Mesothelial cell of epicardium (in vitro differentiated cells): ENCODE measurements around the gene LRRC37A. TPM values are rescaled to one million over a fixed set of nuclear protein-coding genes. Genes with fewer than 3 reads are reported as not detected.
"Not testable (repeated sequence)": the region's sequence is repeated elsewhere in the genome, so short reads cannot be mapped to it uniquely, and the experiment has no call there.

Experiments
- DNase-seq, 2 experiments: peaks; one replicate each; pipeline ENCODE4 v3.0.0; 2021; ENCODE audit warnings: low spot score in 2 of 2; ENCODE audit not compliant: unreplicated experiment in 2 of 2
- H3K27ac Mint-ChIP-seq: 2 replicates; pipeline ENCODE4 v1.8.0; 2021; ENCODE audit warnings: mixed read lengths
- H3K27me3 Mint-ChIP-seq: 2 replicates; pipeline ENCODE4 v1.8.0; 2021; ENCODE audit warnings: low read depth, mixed read lengths
- H3K36me3 Mint-ChIP-seq: 2 replicates; pipeline ENCODE4 v1.8.0; 2021; ENCODE audit warnings: mixed read lengths
- H3K4me1 Mint-ChIP-seq: 2 replicates; pipeline ENCODE4 v1.8.0; 2021; ENCODE audit warnings: mixed read lengths
- H3K4me3 Mint-ChIP-seq: 2 replicates; pipeline ENCODE4 v1.8.0; 2021; ENCODE audit warnings: mild to moderate bottlenecking, moderate library complexity, mixed read lengths
- H3K9me3 Mint-ChIP-seq: 2 replicates; pipeline ENCODE4 v1.8.0; 2021; ENCODE audit warnings: mixed read lengths
- total RNA-seq: library from RNA; stranded (reverse); gene quantifications from 3 replicates; pipeline ENCODE4 v1.2.1, GENCODE V29; 2021
- TF ChIP-seq, protein P1 (sequence below): fragments of 200-600 bp; sonication (generic); IDR thresholded peaks from one replicate; pipeline ENCODE4 v1.5.0; 2021; ENCODE audit warnings: antibody characterized with exemption; ENCODE audit not compliant: unreplicated experiment

The LRRC37A gene
- total RNA-seq, 1 donor from 2014 or later = 7.3 TPM

DNA sequence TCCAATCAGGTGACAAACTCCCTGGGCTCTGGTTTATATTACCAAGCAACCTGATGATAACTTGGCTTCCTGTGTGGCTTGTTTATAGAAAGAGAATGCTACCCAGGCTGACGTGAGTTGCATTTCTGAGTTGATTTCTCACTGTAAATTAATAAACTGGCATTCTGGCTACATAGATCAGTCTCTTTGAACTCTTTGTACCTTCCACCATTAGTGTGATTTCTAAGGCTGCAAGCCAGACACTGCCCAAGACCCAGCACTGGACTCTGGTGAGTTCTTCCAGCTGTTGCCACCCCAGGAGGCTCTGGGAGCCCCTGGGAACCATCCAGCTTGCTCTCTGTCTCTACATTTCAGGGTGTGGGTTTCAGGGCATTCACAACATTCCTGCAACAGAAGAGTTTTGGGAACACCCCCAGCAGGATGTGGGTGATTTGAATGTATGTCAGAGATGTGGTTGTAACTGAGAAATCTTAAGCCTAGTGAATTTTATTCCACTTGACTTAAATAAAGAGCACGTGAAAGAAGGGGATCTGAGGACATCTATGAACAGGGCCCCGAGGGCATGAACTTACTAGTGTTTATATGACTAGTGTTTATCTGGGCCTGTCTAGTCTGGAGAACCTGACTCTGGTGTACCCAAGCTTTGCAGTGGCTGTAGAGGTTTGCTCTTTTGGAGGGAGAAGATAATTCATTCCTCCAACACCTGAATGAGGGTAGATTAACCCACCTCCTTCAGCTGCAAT is 30.3 kb upstream of the LRRC37A start:
- H3K9me3 Mint-ChIP-seq = no peaks in the 10 kb centered on the region
- H3K36me3 Mint-ChIP-seq = peaks cover 5% of the 10 kb centered on the region
- peaks cover 16% of the 10 kb centered on the region for H3K4me1 Mint-ChIP-seq
- TF ChIP-seq, protein P1, sequence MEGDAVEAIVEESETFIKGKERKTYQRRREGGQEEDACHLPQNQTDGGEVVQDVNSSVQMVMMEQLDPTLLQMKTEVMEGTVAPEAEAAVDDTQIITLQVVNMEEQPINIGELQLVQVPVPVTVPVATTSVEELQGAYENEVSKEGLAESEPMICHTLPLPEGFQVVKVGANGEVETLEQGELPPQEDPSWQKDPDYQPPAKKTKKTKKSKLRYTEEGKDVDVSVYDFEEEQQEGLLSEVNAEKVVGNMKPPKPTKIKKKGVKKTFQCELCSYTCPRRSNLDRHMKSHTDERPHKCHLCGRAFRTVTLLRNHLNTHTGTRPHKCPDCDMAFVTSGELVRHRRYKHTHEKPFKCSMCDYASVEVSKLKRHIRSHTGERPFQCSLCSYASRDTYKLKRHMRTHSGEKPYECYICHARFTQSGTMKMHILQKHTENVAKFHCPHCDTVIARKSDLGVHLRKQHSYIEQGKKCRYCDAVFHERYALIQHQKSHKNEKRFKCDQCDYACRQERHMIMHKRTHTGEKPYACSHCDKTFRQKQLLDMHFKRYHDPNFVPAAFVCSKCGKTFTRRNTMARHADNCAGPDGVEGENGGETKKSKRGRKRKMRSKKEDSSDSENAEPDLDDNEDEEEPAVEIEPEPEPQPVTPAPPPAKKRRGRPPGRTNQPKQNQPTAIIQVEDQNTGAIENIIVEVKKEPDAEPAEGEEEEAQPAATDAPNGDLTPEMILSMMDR = no peak
- H3K4me3 Mint-ChIP-seq = peak overlapping the region; percentile 24
- H3K27ac Mint-ChIP-seq = no peak overlapping the region
- no peak for DNase-seq
- peaks cover 68% of the 10 kb centered on the region for H3K27me3 Mint-ChIP-seq

DNA sequence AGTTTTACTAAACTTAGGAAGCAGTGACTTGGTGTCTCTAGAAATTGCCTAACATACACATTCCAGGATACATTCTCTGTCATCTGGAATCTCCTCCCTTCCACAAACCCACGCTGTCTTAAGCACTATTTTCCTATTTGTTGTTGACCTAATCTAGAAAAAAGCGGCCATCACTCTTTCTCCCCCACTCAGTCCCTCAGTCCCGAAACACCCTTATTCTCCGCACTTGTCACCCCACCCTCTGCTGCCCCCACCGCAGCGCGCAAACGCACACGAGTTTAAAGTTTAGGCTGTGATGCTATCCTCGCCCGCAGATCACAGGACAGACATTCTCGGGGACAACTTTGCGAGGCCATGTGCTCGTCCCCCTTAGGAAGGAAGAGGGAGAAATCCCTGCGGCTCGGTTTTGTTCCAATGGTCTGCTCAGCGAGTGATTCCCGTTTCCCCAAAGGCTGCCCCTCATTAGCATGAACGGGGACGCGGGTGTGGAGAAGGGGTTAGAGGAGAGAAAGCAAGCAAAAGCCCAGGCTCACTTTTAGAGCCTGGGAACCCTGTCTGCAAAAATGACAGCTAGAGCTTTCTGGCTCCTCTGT is 28.8 kb upstream of the LRRC37A start:
- peaks cover 71% of the 10 kb centered on the region for H3K27me3 Mint-ChIP-seq
- peak in 1 of 2 experiments; percentile 36 for DNase-seq
- not testable (repeated sequence) for H3K36me3 Mint-ChIP-seq, H3K9me3 Mint-ChIP-seq
- H3K27ac Mint-ChIP-seq = peak overlapping the region; percentile 84
- H3K4me3 Mint-ChIP-seq = peak overlapping the region; percentile 82
- peaks cover 16% of the 10 kb centered on the region for H3K4me1 Mint-ChIP-seq

DNA sequence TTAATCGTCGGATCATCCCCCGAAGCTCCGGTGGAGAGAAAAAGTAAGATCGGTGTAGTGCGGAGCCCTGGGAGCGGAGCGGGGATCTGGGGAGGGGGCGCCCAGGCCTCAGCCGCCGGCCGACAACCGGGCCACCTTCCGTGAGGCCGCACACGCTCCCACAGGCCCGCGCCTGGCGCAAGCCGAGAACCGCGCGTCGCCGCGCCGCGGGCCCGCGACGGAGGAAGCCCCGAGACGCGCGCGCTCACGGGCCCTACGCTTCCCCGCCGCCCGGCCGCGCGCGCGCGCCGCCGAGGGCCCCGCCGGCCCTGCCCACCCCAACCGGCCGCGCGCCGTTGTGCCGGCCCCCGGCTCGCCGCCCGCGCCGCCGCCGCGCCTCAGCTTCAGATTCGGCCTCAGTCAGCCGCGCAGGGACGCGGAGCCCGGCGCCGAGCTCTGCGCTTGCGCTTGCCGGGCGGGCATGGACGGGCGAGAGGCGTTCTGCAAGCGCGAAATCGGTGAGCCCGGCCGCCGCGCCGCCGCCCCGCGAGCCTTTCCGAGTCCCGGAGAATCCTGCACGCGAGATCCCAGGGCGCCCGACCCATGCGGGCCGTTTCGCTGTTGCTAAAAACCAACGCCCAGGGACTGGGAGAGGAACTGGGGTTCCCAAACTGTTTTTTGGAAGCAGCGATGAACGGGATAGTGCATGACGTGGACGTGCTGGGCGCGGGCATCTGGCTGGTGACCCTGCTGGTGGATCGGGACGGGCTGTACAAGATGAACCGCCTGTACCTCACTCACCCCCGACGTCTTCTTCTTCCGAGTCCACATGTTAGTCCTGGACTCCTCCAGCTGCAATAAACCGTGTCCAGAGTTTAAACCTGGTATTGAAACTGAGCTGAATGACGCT is 28.0 kb upstream of the LRRC37A start:
- DNase-seq = peak; percentile 78 to 86
- peak overlapping the region; percentile 84 for H3K27ac Mint-ChIP-seq
- no peaks in the 10 kb centered on the region for H3K9me3 Mint-ChIP-seq
- H3K36me3 Mint-ChIP-seq = no peaks in the 10 kb centered on the region
- TF ChIP-seq, protein P1 = no peak
- peaks cover 16% of the 10 kb centered on the region for H3K4me1 Mint-ChIP-seq
- peaks cover 70% of the 10 kb centered on the region for H3K27me3 Mint-ChIP-seq
- peak overlapping the region; percentile 82 for H3K4me3 Mint-ChIP-seq

DNA sequence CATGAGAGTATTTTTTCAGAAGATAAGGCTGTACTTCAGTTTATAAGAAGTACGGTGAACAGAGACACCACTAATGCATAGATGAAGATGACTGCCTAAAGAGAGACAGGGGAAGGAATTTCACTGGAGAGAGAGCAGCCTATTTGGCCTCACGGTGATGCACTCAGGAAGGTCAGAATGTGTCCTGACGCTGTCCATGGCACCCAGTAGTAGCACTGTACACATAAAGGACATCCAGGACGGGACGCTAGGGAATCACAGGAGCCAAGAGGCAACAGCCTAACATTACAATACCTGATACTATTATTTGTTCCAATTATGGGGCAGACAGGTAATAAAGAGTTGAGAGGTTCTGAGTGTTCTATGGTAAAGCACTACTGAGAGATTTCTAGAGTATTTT is 24.9 kb upstream of the LRRC37A start:
- Mint-ChIP-seq H3K4me1 (peaks cover 10% of the 10 kb centered on the region), H3K36me3 (no peaks in the 10 kb centered on the region), H3K27ac (no peak overlapping the region), H3K27me3 (peaks cover 76% of the 10 kb centered on the region), H3K4me3 (no peak overlapping the region), H3K9me3 (no peaks in the 10 kb centered on the region)
- TF ChIP-seq, protein P1 = no peak
- DNase-seq = no peak

DNA sequence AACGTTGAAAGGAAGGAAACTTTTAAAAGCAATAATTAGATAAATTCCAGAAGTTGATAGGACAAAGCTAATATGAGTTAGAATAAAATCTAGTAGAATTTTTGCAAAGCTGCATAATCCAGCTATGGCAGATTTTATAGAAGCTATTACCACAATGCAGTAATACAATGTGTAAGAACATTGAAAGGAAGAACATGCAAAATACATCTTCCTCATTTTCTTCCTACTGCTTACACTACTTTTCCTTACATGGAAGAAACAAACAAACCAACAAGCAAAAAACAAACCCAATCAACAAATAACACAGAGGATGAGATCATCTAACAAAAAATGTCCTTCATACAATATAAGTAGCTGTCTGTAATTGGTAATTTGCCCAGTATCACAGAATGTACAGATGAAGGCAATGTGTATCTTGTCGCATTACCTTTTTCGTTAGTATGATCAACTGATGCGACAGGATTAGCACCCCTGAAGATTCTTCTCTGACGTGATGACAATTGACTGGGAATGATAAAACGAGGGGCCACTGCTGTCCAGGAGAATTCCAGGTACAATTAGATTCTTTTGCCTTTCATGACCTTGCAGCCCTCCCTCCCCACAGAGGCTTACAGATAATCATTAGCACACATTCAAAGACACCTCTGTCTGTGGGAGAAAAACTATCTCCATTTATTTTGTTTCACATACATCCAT is 21.2 kb upstream of the LRRC37A start:
- Mint-ChIP-seq H3K27ac (no peak overlapping the region), H3K9me3 (no peaks in the 10 kb centered on the region), H3K36me3 (no peaks in the 10 kb centered on the region), H3K4me1 (no peaks in the 10 kb centered on the region), H3K27me3 (peaks cover 52% of the 10 kb centered on the region), H3K4me3 (no peak overlapping the region)
- TF ChIP-seq, protein P1 = no peak
- no peak for DNase-seq
